GM21423 (cell line): ENCODE results near the gene FAM177B.

ENCODE experiments used
- ATAC-seq: cut with Tn5 transposase; IDR thresholded peaks from one replicate; pipeline ENCODE4 v1.9.1; 2021; ENCODE audit warnings: mild to moderate bottlenecking, moderate library complexity; ENCODE audit not compliant: unreplicated experiment

Gene FAM177B

DNA sequence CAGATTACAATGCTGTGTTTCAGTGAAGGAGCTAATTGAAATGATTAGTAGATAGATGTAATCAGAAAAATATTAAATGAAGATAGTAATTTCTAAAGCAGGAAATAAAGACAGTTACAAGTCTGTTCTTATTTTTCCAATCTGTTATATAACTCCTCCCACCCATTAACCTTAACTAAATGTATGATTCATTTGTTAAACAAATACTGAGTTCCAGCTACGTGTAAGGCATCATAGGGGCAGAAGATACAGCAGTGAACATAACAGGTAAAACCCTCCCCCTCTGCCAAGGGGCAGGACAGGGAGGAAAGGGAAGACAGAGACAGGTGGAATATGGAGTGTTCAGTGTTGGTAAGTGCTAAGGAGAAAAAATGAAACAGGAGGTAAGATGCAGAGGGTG, at the start of gene FAM177B:
Gene FAM177B (plus strand): TSS at position 231 of the 400 bp plus-strand sequence. CDS start 9,344 bp downstream, outside the sequence.
- ATAC-seq: no peak

GRCh38 chr1:222691016-222691415, 46.0 kb upstream of the FAM177B start:
- no peak for ATAC-seq

DNA sequence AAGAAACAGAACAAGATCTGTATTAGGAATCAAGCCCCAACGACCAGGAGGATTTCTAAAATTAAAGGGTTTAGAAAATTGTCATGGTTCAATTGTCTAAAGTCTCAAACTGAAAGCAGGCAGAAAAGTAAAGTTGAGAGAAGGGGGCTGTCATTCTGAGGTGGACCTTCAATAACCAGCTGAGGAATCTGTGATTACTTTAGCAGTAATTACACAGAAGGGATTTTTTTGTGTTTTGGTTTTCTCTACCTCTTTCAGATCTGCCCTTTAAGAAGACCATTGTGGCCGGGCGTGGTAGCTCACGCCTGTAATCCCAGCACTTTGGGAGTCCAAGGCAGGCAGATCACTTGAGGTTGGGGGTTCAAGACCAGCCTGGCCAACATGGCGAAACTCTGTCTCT, 42.1 kb upstream of the FAM177B start:
- no peak for ATAC-seq

- ATAC-seq: no peak
These were observed 40.3 kb upstream of the FAM177B start for GRCh38 chr1:222696741-222697140.

- ATAC-seq: no peak
These were observed 39.8 kb upstream of the FAM177B start for GRCh38 chr1:222697203-222697602.

- no peak for ATAC-seq
These were observed 39.2 kb upstream of the FAM177B start for GRCh38 chr1:222697826-222698225.

DNA sequence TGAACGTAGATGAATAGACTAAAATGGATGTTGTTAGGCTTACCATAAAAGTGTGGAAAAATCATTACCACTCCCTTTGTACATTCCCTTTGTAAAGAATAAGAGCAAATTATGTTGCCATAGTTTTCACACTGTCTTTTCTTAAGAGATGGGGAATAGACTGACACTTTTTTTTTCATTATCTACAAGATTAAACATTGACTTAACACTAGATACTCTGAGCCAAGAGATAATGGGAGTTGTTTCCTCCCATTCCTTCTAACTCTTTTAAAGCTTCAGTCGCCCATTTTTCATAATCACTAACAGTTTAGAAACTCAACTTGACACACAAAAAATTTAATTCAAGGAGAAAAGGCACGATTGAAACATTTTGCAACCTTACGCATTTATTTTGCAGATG, 34.8 kb upstream of the FAM177B start:
- no peak for ATAC-seq

DNA sequence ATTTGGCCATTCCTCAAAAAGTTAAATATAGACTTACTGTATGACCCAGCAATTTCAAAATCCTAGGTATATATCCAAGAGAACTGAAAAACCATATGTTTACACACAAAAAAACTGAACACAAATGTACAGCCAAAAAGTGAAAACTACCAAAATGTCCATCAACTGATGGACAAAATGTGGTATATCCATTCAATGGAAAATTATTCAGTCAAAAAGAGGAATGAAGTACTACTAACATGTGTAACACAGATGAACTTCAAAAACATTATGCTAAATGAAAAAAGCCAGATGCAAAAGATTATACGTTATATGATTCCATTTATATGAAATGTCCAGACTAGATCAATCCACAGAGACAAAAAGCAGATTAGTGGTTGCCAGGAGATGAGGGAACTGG, 32.7 kb upstream of the FAM177B start:
- ATAC-seq: no peak

DNA sequence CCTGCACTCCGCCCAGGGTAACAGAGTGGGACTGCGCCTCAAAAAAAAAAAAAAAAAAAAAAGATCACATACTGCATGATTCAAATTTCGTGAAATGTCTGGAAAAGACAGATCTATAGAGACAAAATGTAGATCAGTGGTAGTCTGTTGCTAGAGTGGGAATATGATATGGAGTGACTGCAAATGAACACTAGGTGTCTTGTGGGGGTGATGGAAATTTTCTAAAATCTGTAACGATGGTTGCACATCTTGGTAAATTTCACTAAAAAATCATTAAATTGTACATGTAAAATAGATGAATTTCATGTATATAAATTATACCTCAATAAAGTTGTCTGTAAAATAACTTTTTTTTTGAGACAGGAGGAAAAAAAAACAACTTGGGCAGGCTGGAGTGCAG, 30.2 kb upstream of the FAM177B start:
- no peak for ATAC-seq

- no peak for ATAC-seq
These were observed 27.3 kb upstream of the FAM177B start for GRCh38 chr1:222709700-222710153.

DNA sequence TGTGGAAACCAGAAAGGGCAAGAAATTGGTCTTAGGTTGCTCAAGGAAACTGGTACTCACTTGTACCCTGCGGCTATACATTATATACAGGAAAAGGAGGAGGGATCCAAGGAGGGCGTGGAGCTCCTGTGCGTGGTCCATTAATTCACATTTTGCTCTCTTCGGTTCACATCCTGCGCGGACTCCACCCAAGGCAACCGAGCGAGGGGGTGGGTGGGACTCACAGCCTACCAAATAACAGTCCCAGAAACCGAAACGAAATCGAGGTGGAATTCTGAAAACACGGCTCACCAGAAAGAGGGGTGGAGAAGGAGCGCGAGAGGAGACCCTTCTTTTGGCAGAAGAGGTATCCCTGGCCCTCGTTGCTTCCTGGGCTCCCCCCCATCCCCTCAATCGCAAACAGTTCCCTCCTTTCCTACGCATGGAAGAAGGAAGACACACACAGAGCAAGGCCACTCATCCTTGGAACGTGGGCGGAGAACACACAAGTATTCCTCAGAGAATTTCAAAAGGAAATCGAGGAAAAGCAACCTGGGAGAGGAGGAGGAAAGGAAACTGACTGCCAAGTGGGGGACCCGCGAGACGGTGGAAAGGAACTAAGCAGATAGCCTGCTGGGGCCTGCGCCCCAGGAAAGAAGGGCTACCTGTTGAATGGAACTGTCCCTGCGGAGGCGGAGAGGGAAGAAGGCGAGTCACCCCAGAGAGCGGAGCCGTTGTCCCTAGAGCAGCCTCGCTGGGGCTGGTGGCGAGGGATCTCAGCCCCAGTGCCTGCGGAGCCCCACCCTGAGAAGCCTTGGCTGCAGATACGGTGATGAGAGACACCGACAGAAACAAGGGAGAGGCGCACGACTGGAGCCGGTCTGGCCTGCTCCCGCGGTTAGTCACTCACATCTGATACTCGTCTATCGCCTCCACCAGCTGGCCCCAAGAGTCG, 25.4 kb upstream of the FAM177B start:
- peak; percentile 30 for ATAC-seq

DNA sequence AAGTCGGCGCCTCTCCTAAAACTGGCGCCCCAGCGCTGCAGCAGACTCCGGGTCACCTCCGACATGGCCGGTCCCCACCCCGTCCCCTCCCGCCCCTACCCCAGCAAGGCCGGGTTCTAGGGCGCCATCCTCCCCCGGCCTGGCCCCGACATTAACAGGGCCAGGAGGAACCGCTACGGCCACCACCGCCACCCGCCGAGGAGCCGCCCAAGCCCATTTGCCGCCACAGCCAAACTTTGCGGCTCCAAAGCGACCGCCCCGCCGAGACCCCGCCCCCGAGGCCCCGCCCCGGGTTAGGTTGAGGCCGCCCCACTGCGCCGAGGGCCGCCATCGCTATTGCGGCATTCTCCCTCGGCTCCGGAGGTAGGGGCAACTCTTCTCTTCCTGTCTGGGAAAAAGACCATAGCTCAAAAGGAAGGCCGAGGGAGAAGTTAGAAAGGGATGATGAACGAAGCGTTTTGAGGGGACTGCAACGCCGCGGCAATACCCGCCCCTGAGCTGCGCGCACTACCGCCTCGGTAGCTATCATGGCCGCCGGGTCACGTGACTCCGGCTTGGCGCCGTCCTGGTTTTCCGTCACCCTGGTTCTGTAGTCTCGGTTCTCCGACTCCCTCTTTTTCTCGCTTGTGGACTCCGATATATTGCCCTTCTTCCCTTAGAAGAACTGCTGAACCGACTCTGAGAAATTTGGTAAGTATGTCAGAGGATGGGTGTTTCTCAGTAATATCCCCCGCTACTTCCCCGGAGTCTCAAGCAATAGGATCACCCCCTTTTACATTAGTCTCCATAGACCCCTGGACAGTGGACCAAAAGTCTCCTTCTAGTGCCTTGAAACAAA, 24.5 kb upstream of the FAM177B start, which contains the start of the genes AIDA and BROX:
Gene AIDA (minus strand): TSS at position 239 of the 838 bp plus-strand sequence. CDS start 174 bp downstream, at position 65.
Gene BROX (plus strand): TSS at position 312 of the 838 bp plus-strand sequence. CDS start 3,136 bp downstream, outside the sequence.
- ATAC-seq: peak; percentile 72

DNA sequence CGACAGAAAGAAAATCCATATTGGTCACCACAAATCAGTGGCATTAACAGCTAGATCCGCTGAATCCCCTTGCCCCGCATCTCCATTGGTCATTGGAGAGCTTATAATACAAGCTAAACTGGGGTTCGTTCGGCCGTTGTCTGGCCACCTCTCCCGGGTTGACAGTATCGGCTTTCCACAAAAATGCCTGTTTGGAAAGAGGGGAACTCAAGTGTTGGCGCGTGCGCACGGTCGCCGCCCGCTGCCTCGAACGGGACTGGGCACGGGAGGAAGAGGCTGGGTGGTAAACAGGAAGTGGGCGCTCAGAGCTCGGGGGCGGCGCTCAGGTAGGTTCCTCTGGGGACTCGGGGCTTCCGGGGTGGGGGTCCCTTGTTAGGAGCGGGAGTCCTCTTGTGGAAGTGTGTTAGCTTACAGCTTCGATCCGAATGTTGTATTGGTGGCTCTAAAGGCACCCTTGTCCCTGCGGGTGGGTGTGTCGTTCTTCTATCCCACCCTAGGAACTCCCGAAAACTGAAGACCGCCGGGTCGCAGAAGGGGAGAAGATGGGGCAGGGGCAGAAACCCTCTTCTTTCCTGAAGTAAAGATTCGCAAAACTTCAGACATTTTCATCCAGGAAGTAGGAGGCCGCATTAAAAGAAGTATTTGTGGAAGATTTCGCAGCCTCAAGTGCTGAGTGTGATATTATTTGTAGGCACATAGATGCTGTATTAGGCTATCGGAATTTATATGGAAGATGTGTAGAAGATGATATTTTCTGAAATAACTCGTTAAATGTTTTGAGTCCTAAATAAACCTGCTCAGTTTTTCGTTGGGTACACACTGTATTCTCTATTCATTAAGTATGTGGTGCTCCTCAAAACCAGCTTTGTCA, 23.7 kb upstream of the FAM177B start:
- ATAC-seq: peak; percentile 67

DNA sequence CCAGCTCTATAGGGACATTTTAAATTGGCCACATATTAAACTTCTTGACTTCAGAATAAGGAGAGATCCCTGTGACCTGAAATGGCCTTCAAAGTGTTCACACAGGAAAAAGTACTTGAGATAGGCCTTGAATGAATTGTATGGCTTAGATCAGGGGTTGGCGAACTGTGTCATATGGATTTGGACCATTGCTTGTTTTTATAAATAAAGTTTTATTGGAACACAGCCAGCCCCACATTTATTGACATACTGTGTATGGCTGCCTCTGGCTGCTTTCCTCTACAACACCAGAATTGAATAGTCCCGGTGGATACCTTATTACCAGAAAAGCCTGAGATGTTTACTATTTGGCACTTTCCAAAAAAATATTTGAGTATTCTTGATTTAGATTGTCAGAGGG, 20.6 kb upstream of the FAM177B start:
- ATAC-seq: no peak

GRCh38 chr1:222728746-222729145, 8.3 kb upstream of the FAM177B start:
- ATAC-seq: no peak

- ATAC-seq: no peak
These were observed 6.1 kb upstream of the FAM177B start for GRCh38 chr1:222730866-222731265.

GRCh38 chr1:222732216-222733159, 4.5 kb upstream of the FAM177B start:
- ATAC-seq: peak; percentile 98

DNA sequence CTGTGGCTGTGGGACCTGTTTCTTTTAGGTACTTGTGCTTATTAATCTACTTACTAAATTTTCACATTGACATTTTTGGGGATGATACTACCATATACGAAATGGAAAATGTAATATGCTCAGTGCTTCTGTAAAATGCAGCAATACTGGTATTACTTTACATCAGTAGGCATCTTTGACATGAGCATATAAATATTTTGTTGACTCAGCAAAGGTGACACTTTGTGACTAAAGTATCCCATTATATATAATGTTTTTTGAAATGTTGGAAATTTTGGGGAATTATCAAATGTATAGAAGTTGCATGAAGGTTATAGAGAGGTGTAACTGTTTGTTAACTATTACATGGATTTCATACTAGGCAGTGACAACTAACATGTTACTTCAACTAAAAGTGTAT, 2.3 kb upstream of the FAM177B start:
- no peak for ATAC-seq

GRCh38 chr1:222736470-222736869, 532 bp upstream of the FAM177B start:
- ATAC-seq: no peak
